MM.1S (cell line): ENCODE results near the gene ZNF74.
"Not testable (repeated sequence)": the region's sequence is repeated elsewhere in the genome, so short reads cannot be mapped to it uniquely, and the experiment has no call there.

ENCODE experiments used
- DNase-seq: peaks from one replicate; pipeline ENCODE4 v3.0.0-alpha.2; 2015
- H2AFZ ChIP-seq: fragments of 300-600 bp; sonication (generic); 2 replicates; pipeline ENCODE4 v1.6.0; 2016; ENCODE audit warnings: antibody characterized with exemption, low read length
- H3F3A ChIP-seq: fragments of 300-600 bp; sonication (generic); 2 replicates; pipeline ENCODE4 v1.6.1; 2016; ENCODE audit warnings: mild to moderate bottlenecking, antibody characterized with exemption, low read length, moderate library complexity, mixed read lengths; ENCODE audit not compliant: insufficient read depth
- H3K27ac ChIP-seq: fragments of 300-600 bp; sonication (generic); 2 replicates; pipeline ENCODE4 v1.5.1; 2016; ENCODE audit warnings: mild to moderate bottlenecking, low read length
- H3K27me3 ChIP-seq: fragments of 300-600 bp; sonication (generic); replicated peaks from 2 replicates; pipeline ENCODE4 v1.6.0; 2016; ENCODE audit warnings: low read length; ENCODE audit not compliant: insufficient read depth
- H3K36me3 ChIP-seq: fragments of 300-600 bp; sonication (generic); replicated peaks from 2 replicates; pipeline ENCODE4 v1.6.1; 2016; ENCODE audit warnings: mild to moderate bottlenecking, low read length, mixed read lengths; ENCODE audit not compliant: insufficient read depth
- H3K4me1 ChIP-seq: fragments of 300-600 bp; sonication (generic); 2 replicates; pipeline ENCODE4 v1.6.1; 2016; ENCODE audit warnings: low read length, mixed read lengths
- H3K4me2 ChIP-seq: fragments of 300-600 bp; sonication (generic); 2 replicates; pipeline ENCODE4 v1.6.0; 2016; ENCODE audit warnings: low read depth, low read length
- H3K4me3 ChIP-seq: fragments of 300-600 bp; sonication (generic); 2 replicates; pipeline ENCODE4 v1.5.1; 2016; ENCODE audit warnings: low read length, mixed read lengths
- H3K79me2 ChIP-seq: fragments of 300-600 bp; sonication (generic); 2 replicates; pipeline ENCODE4 v1.6.1; 2016; ENCODE audit warnings: mixed run types, low read length, mixed read lengths
- H3K9ac ChIP-seq: fragments of 300-600 bp; sonication (generic); 2 replicates; pipeline ENCODE4 v1.6.1; 2016; ENCODE audit warnings: low read length, mixed read lengths
- H3K9me2 ChIP-seq: fragments of 300-600 bp; sonication (generic); replicated peaks from 2 replicates; pipeline ENCODE4 v1.6.1; 2016; ENCODE audit warnings: mild to moderate bottlenecking, low read length, mixed read lengths; ENCODE audit not compliant: insufficient read depth
- H3K9me3 ChIP-seq: fragments of 300-600 bp; sonication (generic); replicated peaks from 2 replicates; pipeline ENCODE4 v1.6.1; 2016; ENCODE audit warnings: mild to moderate bottlenecking, low read length, mixed read lengths; ENCODE audit not compliant: insufficient read depth
- H4K20me1 ChIP-seq: fragments of 300-600 bp; sonication (generic); 2 replicates; pipeline ENCODE4 v1.6.1; 2016; ENCODE audit warnings: mild to moderate bottlenecking, low read length, moderate library complexity, mixed read lengths; ENCODE audit not compliant: insufficient read depth

The ZNF74 gene

GRCh38 chr22:20357967-20358366 is 36.0 kb upstream of the ZNF74 start:
- not testable (repeated sequence) for H3K9me2 ChIP-seq, H3F3A ChIP-seq, H3K36me3 ChIP-seq, H3K27ac ChIP-seq, H4K20me1 ChIP-seq, H3K9ac ChIP-seq, DNase-seq, H3K79me2 ChIP-seq, H3K27me3 ChIP-seq, H2AFZ ChIP-seq, H3K4me1 ChIP-seq, H3K4me3 ChIP-seq, H3K9me3 ChIP-seq, H3K4me2 ChIP-seq

- H3F3A ChIP-seq, H2AFZ ChIP-seq, H3K4me2 ChIP-seq, DNase-seq, H3K4me3 ChIP-seq, H3K9ac ChIP-seq, H3K79me2 ChIP-seq, H3K27ac ChIP-seq, H3K36me3 ChIP-seq, H3K27me3 ChIP-seq, H4K20me1 ChIP-seq, H3K9me3 ChIP-seq, H3K9me2 ChIP-seq, H3K4me1 ChIP-seq: not testable (repeated sequence)
Measured at GRCh38 chr22:20358503-20359239, 35.3 kb upstream of the ZNF74 start.

DNA sequence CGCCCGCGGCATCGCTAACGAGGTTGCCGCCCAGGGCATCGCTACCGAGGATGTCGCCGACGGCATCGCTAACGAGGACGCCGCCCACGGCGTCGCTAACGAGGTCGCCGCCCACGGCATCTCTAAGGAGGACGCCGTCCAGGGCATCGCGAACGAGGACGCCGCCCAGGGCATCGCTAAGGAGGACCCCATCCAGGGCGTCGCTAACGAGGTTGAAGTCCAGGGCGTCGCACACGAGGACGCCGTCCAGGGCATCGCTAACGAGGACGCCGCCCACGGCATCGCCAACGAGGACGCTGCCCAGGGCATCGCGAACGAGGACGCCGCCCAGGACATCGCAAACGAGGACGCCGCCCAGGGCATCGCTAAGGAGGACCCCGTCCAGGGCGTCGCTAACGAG is 33.7 kb upstream of the ZNF74 start:
- H3K4me1 ChIP-seq, H3K4me3 ChIP-seq, H3K9ac ChIP-seq, H3K9me2 ChIP-seq, H3K9me3 ChIP-seq, H3K36me3 ChIP-seq, H3F3A ChIP-seq, H3K27me3 ChIP-seq, H3K27ac ChIP-seq, H3K79me2 ChIP-seq, DNase-seq, H4K20me1 ChIP-seq, H3K4me2 ChIP-seq, H2AFZ ChIP-seq: not testable (repeated sequence)

- H3K36me3 ChIP-seq, H3K27ac ChIP-seq, H3K79me2 ChIP-seq, H3K4me3 ChIP-seq, H3F3A ChIP-seq, H2AFZ ChIP-seq, DNase-seq, H3K4me1 ChIP-seq, H3K9ac ChIP-seq, H4K20me1 ChIP-seq, H3K9me3 ChIP-seq, H3K4me2 ChIP-seq, H3K9me2 ChIP-seq, H3K27me3 ChIP-seq: not testable (repeated sequence)
Measured at GRCh38 chr22:20360866-20361751, 32.8 kb upstream of the ZNF74 start.

GRCh38 chr22:20361752-20362229 is 32.2 kb upstream of the ZNF74 start:
- not testable (repeated sequence) for H3K4me3 ChIP-seq, H3K9me3 ChIP-seq, H3F3A ChIP-seq, H3K4me2 ChIP-seq, H3K79me2 ChIP-seq, H3K4me1 ChIP-seq, H3K36me3 ChIP-seq, H2AFZ ChIP-seq, H3K27ac ChIP-seq, H3K9ac ChIP-seq, DNase-seq, H3K27me3 ChIP-seq, H3K9me2 ChIP-seq, H4K20me1 ChIP-seq

DNA sequence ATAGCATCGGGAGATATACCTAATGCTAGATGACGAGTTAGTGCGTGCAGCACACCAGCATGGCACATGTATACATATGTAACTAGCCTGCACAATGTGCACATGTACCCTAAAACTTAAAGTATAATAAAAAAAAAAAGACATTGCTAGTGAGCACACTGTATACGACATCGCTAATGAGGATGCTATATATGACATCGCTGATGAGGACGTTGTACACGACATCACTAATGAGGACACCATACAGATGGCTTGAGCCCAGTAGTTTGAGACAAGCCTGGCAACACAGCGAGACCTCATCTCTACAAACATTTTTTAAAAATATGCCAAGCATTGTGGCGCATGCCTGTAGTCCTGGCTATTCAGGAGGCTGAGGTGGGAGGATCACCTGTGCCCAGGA is 31.5 kb upstream of the ZNF74 start:
- not testable (repeated sequence) for H3K4me3 ChIP-seq, H3K9me3 ChIP-seq, H3F3A ChIP-seq, H4K20me1 ChIP-seq, H3K27ac ChIP-seq, H3K79me2 ChIP-seq, H3K4me1 ChIP-seq, H3K9ac ChIP-seq, H3K9me2 ChIP-seq, H3K4me2 ChIP-seq, DNase-seq, H3K27me3 ChIP-seq, H2AFZ ChIP-seq, H3K36me3 ChIP-seq

- H3K9me3 ChIP-seq, H3K4me3 ChIP-seq, H3K36me3 ChIP-seq, DNase-seq, H3K9ac ChIP-seq, H3K27me3 ChIP-seq, H3K79me2 ChIP-seq, H3K27ac ChIP-seq, H3K9me2 ChIP-seq, H3K4me1 ChIP-seq, H4K20me1 ChIP-seq, H3F3A ChIP-seq, H2AFZ ChIP-seq, H3K4me2 ChIP-seq: not testable (repeated sequence)
Measured at GRCh38 chr22:20364335-20365260, 29.4 kb upstream of the ZNF74 start.
